HepG2 (cell line): Measurements from ENCODE around the gene ETFA. TPM values are rescaled to one million over a fixed set of nuclear protein-coding genes. Genes with fewer than 3 reads are reported as not detected.
A peak's percentile ranks its signal among the peaks of the same experiment; 100 is the strongest.

Experiments
- ARID4A ChIP-seq: sonication (generic); formaldehyde crosslinking; IDR thresholded peaks from 2 replicates; pipeline ENCODE4 v1.5.0; 2020; ENCODE audit warnings: mild to moderate bottlenecking, missing genetic modification reagents, borderline replicate concordance
- CEBPG ChIP-seq: IDR thresholded peaks from 2 replicates; pipeline ENCODE4 v1.6.1; 2016
- CSRNP1 ChIP-seq: sonication (generic); formaldehyde crosslinking; IDR thresholded peaks from 2 replicates; pipeline ENCODE4 v1.8.1; 2023; ENCODE audit warnings: mild to moderate bottlenecking, missing genetic modification reagents
- DR1 ChIP-seq: sonication (generic); formaldehyde crosslinking; IDR thresholded peaks from 2 replicates; pipeline ENCODE4 v1.8.0; 2021; ENCODE audit warnings: mild to moderate bottlenecking, missing genetic modification reagents, inconsistent platforms
- ELK4 ChIP-seq: sonication (generic); formaldehyde crosslinking; IDR thresholded peaks from 2 replicates; pipeline ENCODE4 v1.9.0; 2021; ENCODE audit warnings: missing genetic modification reagents, borderline replicate concordance
- HDAC1 ChIP-seq: sonication (generic); formaldehyde crosslinking; IDR thresholded peaks from 2 replicates; pipeline ENCODE4 v1.5.1; 2020; ENCODE audit warnings: mild to moderate bottlenecking, missing genetic modification reagents
- HDAC6 ChIP-seq: fragments of 200-600 bp; sonication (generic); IDR thresholded peaks from 2 replicates; pipeline ENCODE4 v1.7.0; 2017; ENCODE audit warnings: mild to moderate bottlenecking, antibody characterized with exemption, low read length, low read depth
- HNRNPLL ChIP-seq: fragments of 200-400 bp; formaldehyde crosslinking; IDR thresholded peaks from 2 replicates; pipeline ENCODE4 v1.6.1; 2017; ENCODE audit warnings: mild to moderate bottlenecking, low read depth, low read length; ENCODE audit not compliant: poor library complexity, severe bottlenecking
- LCORL ChIP-seq, 2 experiments: fragments of 450-650 bp in 1 of 2; sonication (generic) in 1 of 2; formaldehyde crosslinking in 1 of 2; IDR thresholded peaks; 2 replicates each; pipeline versions ENCODE4 v1.5.0 to v1.6.1; 2017 to 2020; ENCODE audit warnings: antibody characterized with exemption in 1 of 2, missing genetic modification reagents in 1 of 2
- REPIN1 ChIP-seq: sonication (generic); formaldehyde crosslinking; IDR thresholded peaks from 2 replicates; pipeline ENCODE4 v1.8.0; 2022; ENCODE audit warnings: missing genetic modification reagents, low read depth, mild to moderate bottlenecking, borderline replicate concordance
- SIN3A ChIP-seq: IDR thresholded peaks from 2 replicates; pipeline ENCODE4 v1.6.1; 2011; ENCODE audit warnings: low read depth, mild to moderate bottlenecking, control low read depth, low read length, borderline replicate concordance
- SMAD1 ChIP-seq: sonication (generic); formaldehyde crosslinking; IDR thresholded peaks from 2 replicates; pipeline ENCODE4 v1.4.0; 2020; ENCODE audit warnings: missing genetic modification reagents, low read depth, mild to moderate bottlenecking, borderline replicate concordance
- SNAI1 ChIP-seq: sonication (generic); formaldehyde crosslinking; IDR thresholded peaks from 2 replicates; pipeline ENCODE4 v1.5.0; 2020; ENCODE audit warnings: mild to moderate bottlenecking, missing genetic modification reagents, borderline replicate concordance
- TFDP1 ChIP-seq: IDR thresholded peaks from 2 replicates; pipeline ENCODE4 v1.6.1; 2016; ENCODE audit warnings: missing compliant biosample characterization, missing genetic modification reagents, borderline replicate concordance
- ZNF20 ChIP-seq: sonication (generic); formaldehyde crosslinking; IDR thresholded peaks from 2 replicates; pipeline ENCODE4 v1.4.0; 2020; ENCODE audit warnings: mild to moderate bottlenecking, moderate library complexity, missing genetic modification reagents
- ZNF512B ChIP-seq: sonication (generic); formaldehyde crosslinking; IDR thresholded peaks from 2 replicates; pipeline ENCODE4 v1.5.1; 2020; ENCODE audit warnings: missing genetic modification reagents, mild to moderate bottlenecking, borderline replicate concordance
- polyA plus RNA-seq, 8 experiments: library from polyadenylated mRNA; depleted of rRNA in 3 of 8; stranded (reverse) in 7 of 8; unstranded in 1 of 8; fragments of >200 nt; fragmentation: Illumina TruSeq in 4 of 8; extraction: Trizol in 4 of 8; gene quantifications; 2 replicates each; pipeline versions ENCODE4 v1.2.1 to v1.2.3, GENCODE V29; 2011 to 2016; ENCODE audit warnings: low read depth in 4 of 8, missing spikeins in 1 of 8, mixed read lengths in 1 of 8; ENCODE audit not compliant: insufficient read depth in 1 of 8
- total RNA-seq, 5 experiments: library from RNA; depleted of rRNA; stranded (reverse); fragments of >200 nt; fragmentation: Illumina TruSeq; extraction: Trizol; gene quantifications; 2 replicates each; pipeline ENCODE4 v1.2.3, GENCODE V29; 2016; ENCODE audit warnings: low read depth in 1 of 5

Gene ETFA
- total and polyA plus RNA-seq, 2 of the 13 experiments (the other 11 are each of a cell fraction or from before 2014, with no cell fraction given), result 291 to 396 TPM

GRCh38 chr15:76333720-76334437, 22.6 kb upstream of the ETFA start (continued):
- peak; percentile 36; the same call in 1 of the 2 replicates for TF ChIP-seq TFDP1
- no peak for TF ChIP-seq ZNF20 (CRISPR knock-in tag)
- TF ChIP-seq ARID4A, result peak; percentile 55; the same call in 1 of the 2 replicates
- TF ChIP-seq HDAC1 (CRISPR knock-in tag), result peak; percentile 52; the same call in 1 of the 2 replicates
- TF ChIP-seq CSRNP1, result no peak
- no peak for TF ChIP-seq LCORL (IDR thresholded peaks at IDR 0.05)
- peak; percentile 49; the same call in 1 of the 2 replicates for TF ChIP-seq LCORL (CRISPR knock-in tag; IDR thresholded peaks at IDR 0.05)
- no peak for TF ChIP-seq ZNF512B (CRISPR knock-in tag)
- no peak for TF ChIP-seq SMAD1 (CRISPR knock-in tag)
- no peak for TF ChIP-seq DR1 (CRISPR knock-in tag)
- no peak for TF ChIP-seq HNRNPLL
- no peak for TF ChIP-seq HDAC6
- TF ChIP-seq REPIN1 (CRISPR knock-in tag), result peak; percentile 82; the same call in 1 of the 2 replicates
- no peak for TF ChIP-seq SNAI1 (CRISPR knock-in tag)
- no peak for TF ChIP-seq ELK4 (CRISPR knock-in tag)
- TF ChIP-seq SIN3A, result no peak
- peak; percentile 37; the same call in 1 of the 2 replicates for TF ChIP-seq CEBPG (CRISPR knock-in tag)
